Measurements from ENCODE around the gene OR5B17.

Gene OR5B17

DNA sequence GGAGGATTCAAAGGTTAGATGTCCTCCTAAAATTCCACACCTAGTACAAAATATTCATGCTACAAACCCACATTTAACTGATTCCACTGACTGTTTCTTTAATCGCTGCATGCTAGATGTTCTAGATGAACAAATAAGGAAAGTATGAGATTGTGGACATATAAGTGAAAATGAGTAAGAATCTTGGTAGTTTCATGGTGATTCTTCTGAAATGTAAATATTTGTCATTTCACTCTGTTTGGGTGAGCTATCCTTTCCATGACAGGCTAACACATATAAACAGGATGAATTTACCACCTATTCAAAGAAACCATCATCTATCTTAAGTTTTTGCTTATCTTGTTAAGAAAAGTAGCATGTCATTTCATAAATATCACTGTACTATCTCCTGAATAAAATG, 33.0 kb upstream of the OR5B17 start:
- Mint-ChIP-seq H3K4me1 (no peaks in the 10 kb centered on the region), H3K36me3 (ENCODE audit: low read depth) (no peaks in the 10 kb centered on the region), H3K9me3 (peaks cover 13% of the 10 kb centered on the region), H3K4me3 (no peak overlapping the region), H3K27ac (no peak overlapping the region), H3K27me3 (ENCODE audit: low read depth, poor library complexity) (peaks cover 4% of the 10 kb centered on the region)
- TF ChIP-seq, protein P1, sequence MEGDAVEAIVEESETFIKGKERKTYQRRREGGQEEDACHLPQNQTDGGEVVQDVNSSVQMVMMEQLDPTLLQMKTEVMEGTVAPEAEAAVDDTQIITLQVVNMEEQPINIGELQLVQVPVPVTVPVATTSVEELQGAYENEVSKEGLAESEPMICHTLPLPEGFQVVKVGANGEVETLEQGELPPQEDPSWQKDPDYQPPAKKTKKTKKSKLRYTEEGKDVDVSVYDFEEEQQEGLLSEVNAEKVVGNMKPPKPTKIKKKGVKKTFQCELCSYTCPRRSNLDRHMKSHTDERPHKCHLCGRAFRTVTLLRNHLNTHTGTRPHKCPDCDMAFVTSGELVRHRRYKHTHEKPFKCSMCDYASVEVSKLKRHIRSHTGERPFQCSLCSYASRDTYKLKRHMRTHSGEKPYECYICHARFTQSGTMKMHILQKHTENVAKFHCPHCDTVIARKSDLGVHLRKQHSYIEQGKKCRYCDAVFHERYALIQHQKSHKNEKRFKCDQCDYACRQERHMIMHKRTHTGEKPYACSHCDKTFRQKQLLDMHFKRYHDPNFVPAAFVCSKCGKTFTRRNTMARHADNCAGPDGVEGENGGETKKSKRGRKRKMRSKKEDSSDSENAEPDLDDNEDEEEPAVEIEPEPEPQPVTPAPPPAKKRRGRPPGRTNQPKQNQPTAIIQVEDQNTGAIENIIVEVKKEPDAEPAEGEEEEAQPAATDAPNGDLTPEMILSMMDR (IDR thresholded peaks at IDR 0.05): no peak
- DNase-seq: no peak

GRCh38 chr11:58390551-58391063, 31.7 kb upstream of the OR5B17 start:
- H3K9me3 Mint-ChIP-seq: peaks cover 16% of the 10 kb centered on the region
- TF ChIP-seq, protein P1 (IDR thresholded peaks at IDR 0.05): no peak
- no peak for DNase-seq
- H3K36me3 Mint-ChIP-seq (ENCODE audit: low read depth): no peaks in the 10 kb centered on the region
- no peak overlapping the region for H3K27ac Mint-ChIP-seq
- no peaks in the 10 kb centered on the region for H3K4me1 Mint-ChIP-seq
- no peak overlapping the region for H3K4me3 Mint-ChIP-seq
- H3K27me3 Mint-ChIP-seq (ENCODE audit: low read depth, poor library complexity): peaks cover 4% of the 10 kb centered on the region

DNA sequence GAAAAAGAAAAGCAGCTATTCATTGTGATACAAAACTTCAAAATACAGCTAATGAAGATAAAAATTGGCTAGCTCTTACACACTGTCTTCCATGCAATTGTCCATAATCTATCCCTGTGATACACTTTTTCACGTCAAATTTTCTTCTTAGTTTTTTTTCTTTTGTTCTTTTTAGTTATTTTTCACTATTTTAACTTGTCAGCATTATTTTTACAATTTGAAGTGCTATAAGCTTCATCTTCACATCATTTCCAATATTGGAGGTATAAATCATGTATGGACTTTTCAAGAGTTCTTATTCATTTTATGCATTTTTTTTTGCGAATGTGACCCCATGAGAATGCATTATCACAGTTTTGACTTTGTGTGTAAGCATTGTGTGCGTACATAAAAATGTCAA, 4.1 kb downstream of the OR5B17 start:
- Mint-ChIP-seq H3K4me1 (no peaks in the 10 kb centered on the region), H3K4me3 (no peak overlapping the region), H3K27me3 (ENCODE audit: low read depth, poor library complexity) (no peaks in the 10 kb centered on the region), H3K9me3 (peaks cover 5% of the 10 kb centered on the region), H3K27ac (no peak overlapping the region), H3K36me3 (ENCODE audit: low read depth) (no peaks in the 10 kb centered on the region)
- no peak for DNase-seq
- TF ChIP-seq, protein P1 (IDR thresholded peaks at IDR 0.05): no peak

GRCh38 chr11:58345204-58345603, 13.7 kb downstream of the OR5B17 start:
- H3K27ac Mint-ChIP-seq: no peak overlapping the region

DNA sequence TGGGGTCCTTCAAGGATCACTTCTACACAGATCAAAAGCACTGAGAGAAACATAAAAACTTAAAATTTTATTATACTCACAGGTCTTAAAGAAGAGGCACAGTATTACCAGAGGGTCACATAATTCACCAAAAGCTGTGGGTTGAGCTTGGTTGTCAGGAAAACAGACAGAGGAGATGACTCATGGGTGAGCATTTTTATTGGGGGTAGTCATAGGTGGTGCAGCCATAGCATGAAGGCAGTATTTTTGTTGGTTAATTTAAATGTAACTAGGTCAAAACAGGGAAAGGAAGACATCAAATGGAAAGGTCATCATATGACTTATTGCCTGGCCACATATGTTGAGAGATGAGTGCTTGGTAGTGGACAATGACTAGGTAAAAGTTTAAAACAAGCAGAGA, 24.2 kb downstream of the OR5B17 start:
- Mint-ChIP-seq H3K27ac (no peak overlapping the region), H3K4me1 (no peaks in the 10 kb centered on the region), H3K9me3 (peaks cover 10% of the 10 kb centered on the region), H3K27me3 (ENCODE audit: low read depth, poor library complexity) (peaks cover 4% of the 10 kb centered on the region), H3K36me3 (ENCODE audit: low read depth) (no peaks in the 10 kb centered on the region), H3K4me3 (no peak overlapping the region)
- TF ChIP-seq, protein P1 (IDR thresholded peaks at IDR 0.05): no peak
- DNase-seq: no peak

More at GRCh38 chr11:58345204-58345603, 13.7 kb downstream of the OR5B17 start:
- no peaks in the 10 kb centered on the region for H3K4me1 Mint-ChIP-seq
- H3K9me3 Mint-ChIP-seq: peaks cover 15% of the 10 kb centered on the region
- no peak overlapping the region for H3K4me3 Mint-ChIP-seq
- no peak for DNase-seq
- no peaks in the 10 kb centered on the region for H3K36me3 Mint-ChIP-seq (ENCODE audit: low read depth)
- TF ChIP-seq, protein P1 (IDR thresholded peaks at IDR 0.05): no peak
- peaks cover 5% of the 10 kb centered on the region for H3K27me3 Mint-ChIP-seq (ENCODE audit: low read depth, poor library complexity)

- Mint-ChIP-seq H3K4me3 (no peak overlapping the region), H3K27me3 (ENCODE audit: low read depth, poor library complexity) (no peaks in the 10 kb centered on the region), H3K27ac (no peak overlapping the region), H3K4me1 (no peaks in the 10 kb centered on the region), H3K9me3 (peaks cover 40% of the 10 kb centered on the region), H3K36me3 (ENCODE audit: low read depth) (no peaks in the 10 kb centered on the region)
- TF ChIP-seq, protein P1 (IDR thresholded peaks at IDR 0.05): no peak
- no peak for DNase-seq
These were observed 28.0 kb downstream of the OR5B17 start for GRCh38 chr11:58330861-58331260.

Measured in nephron progenitor cell (in vitro differentiated cells).